B cell (primary cell): ENCODE measurements around the gene INSIG1. TPM values are rescaled to one million over a fixed set of nuclear protein-coding genes. Genes with fewer than 3 reads are reported as not detected.

ENCODE experiments used
- ATAC-seq: fragments of 200-7000 bp; cut with Tn5 transposase; one replicate; pipeline ENCODE4 v1.10.0; 2021; ENCODE audit warnings: low read depth, mild to moderate bottlenecking, moderate number of reproducible peaks, moderate library complexity
- CTCF ChIA-PET: fragments of 350-600 bp; sonication (Branson Sonifier 250); formaldehyde crosslinking; loops from one replicate; lab custom pipeline; 2021; ENCODE audit warnings: antibody characterized with exemption, inconsistent platforms; lab: Charles Lee
- POLR2A ChIA-PET: fragments of 350-600 bp; sonication (Branson Sonifier 250); formaldehyde crosslinking; loops from one replicate; lab custom pipeline; 2021; ENCODE audit warnings: antibody characterized with exemption; lab: Charles Lee
- DNase-seq: peaks from one replicate; pipeline ENCODE4 v3.0.0; 2013
- H2AFZ ChIP-seq: 2 replicates; pipeline ENCODE4 v1.6.1; 2012; ENCODE audit warnings: mild to moderate bottlenecking, low read depth, low read length; ENCODE audit not compliant: insufficient read depth, poor library complexity, severe bottlenecking
- H3K27ac ChIP-seq, 2 donors: 1 replicate in 1 of 2; 2 replicates in 1 of 2; pipeline ENCODE4 v1.5.1; 2012 to 2013; ENCODE audit warnings: low read length in 2 of 2, mild to moderate bottlenecking in 2 of 2, moderate library complexity in 1 of 2
- H3K27me3 ChIP-seq, 4 experiments: fragments of 200-600 bp in 1 of 4; sonication (generic) in 1 of 4; replicated peaks in 1 of 4; 1 replicate in 2 of 4; 2 replicates in 2 of 4; pipeline versions ENCODE4 v1.6.1 to v1.7.0; 2013 to 2016; ENCODE audit warnings: low read length in 3 of 4, mild to moderate bottlenecking in 2 of 4, mixed read lengths in 1 of 4, moderate library complexity in 1 of 4; ENCODE audit not compliant: insufficient read depth in 4 of 4, control insufficient read depth in 3 of 4; ENCODE audit errors: control extremely low read depth in 1 of 4
- H3K36me3 ChIP-seq, 2 experiments: replicated peaks in 1 of 2; 1 replicate in 1 of 2; 2 replicates in 1 of 2; pipeline versions ENCODE4 v1.6.1 to v1.7.1; 2013; ENCODE audit warnings: low read length in 1 of 2; ENCODE audit not compliant: insufficient read depth in 2 of 2, control insufficient read depth in 1 of 2; ENCODE audit errors: control extremely low read depth in 1 of 2, extremely low read depth in 1 of 2
- H3K4me1 ChIP-seq, 2 donors: fragments of 200-600 bp in 1 of 2; sonication (generic) in 1 of 2; 1 replicate in 1 of 2; 2 replicates in 1 of 2; pipeline versions ENCODE4 v1.5.1 to v1.6.1; 2013 to 2017; ENCODE audit warnings: low read length in 2 of 2; ENCODE audit not compliant: control insufficient read depth in 2 of 2, insufficient read depth in 2 of 2
- H3K4me2 ChIP-seq: replicated peaks from 2 replicates; pipeline ENCODE3; 2012; ENCODE audit warnings: mild to moderate bottlenecking, low read depth, low read length; ENCODE audit not compliant: poor library complexity, severe bottlenecking
- H3K4me3 ChIP-seq, 5 experiments: fragments of 200-600 bp in 1 of 5; sonication (generic) in 1 of 5; 1 replicate in 3 of 5; 2 replicates in 2 of 5; pipeline versions ENCODE4 v1.5.1 to v1.7.0; 2011 to 2016; ENCODE audit warnings: low read length in 4 of 5, mild to moderate bottlenecking in 4 of 5, low read depth in 2 of 5, control low read depth in 1 of 5, moderate library complexity in 1 of 5; ENCODE audit not compliant: insufficient read depth in 1 of 5; ENCODE audit errors: control extremely low read depth in 1 of 5, extremely low read depth in 1 of 5
- H3K79me2 ChIP-seq: fragments of 200-600 bp; sonication (generic); one replicate; pipeline ENCODE4 v1.6.0; 2016; ENCODE audit warnings: low read length; ENCODE audit not compliant: control insufficient read depth, insufficient read depth
- H3K9ac ChIP-seq: fragments of 200-600 bp; sonication (generic); 2 replicates; pipeline ENCODE4 v1.6.1; 2017; ENCODE audit warnings: mild to moderate bottlenecking, low read length, moderate library complexity
- H3K9me3 ChIP-seq, 3 donors: one replicate each; pipeline versions ENCODE4 v1.6.1 to v1.7.1; 2013; ENCODE audit warnings: low read length in 2 of 3; ENCODE audit not compliant: control insufficient read depth in 2 of 3, insufficient read depth in 1 of 3; ENCODE audit errors: control extremely low read depth in 1 of 3
- H4K20me1 ChIP-seq: 2 replicates; pipeline ENCODE4 v1.6.0; 2012; ENCODE audit warnings: mild to moderate bottlenecking, low read length; ENCODE audit not compliant: insufficient read depth, control insufficient read depth, poor library complexity, severe bottlenecking
- H3K27ac Mint-ChIP-seq: one replicate; pipeline ENCODE4 v1.8.0; 2021; ENCODE audit warnings: mixed read lengths
- H3K27me3 Mint-ChIP-seq: one replicate; pipeline ENCODE4 v1.8.0; 2021; ENCODE audit warnings: mixed read lengths
- H3K4me1 Mint-ChIP-seq: one replicate; pipeline ENCODE4 v1.8.0; 2021; ENCODE audit warnings: mixed read lengths
- H3K4me3 Mint-ChIP-seq: one replicate; pipeline ENCODE4 v1.8.0; 2021; ENCODE audit warnings: mixed read lengths
- H3K9me3 Mint-ChIP-seq: one replicate; pipeline ENCODE4 v1.8.0; 2022; ENCODE audit warnings: mixed read lengths; ENCODE audit not compliant: insufficient read depth
- CTCF ChIP-seq: fragments of 200-600 bp; IDR thresholded peaks from one replicate; pipeline ENCODE4 v1.8.0; 2022; ENCODE audit warnings: antibody characterized with exemption, mild to moderate bottlenecking
- EZH2 ChIP-seq: IDR thresholded peaks from 2 replicates; pipeline ENCODE4 v1.6.1; 2012; ENCODE audit warnings: borderline replicate concordance, low read depth, mild to moderate bottlenecking, moderate library complexity, low read length; ENCODE audit not compliant: insufficient read depth, poor library complexity, severe bottlenecking
- WGBS: methylation state at CpG from one replicate; pipeline ENCODE4 v1.1.5; 2013; ENCODE audit warnings: missing lambda C conversion rate; ENCODE audit not compliant: insufficient coverage; 5-methylcytosine and 5-hydroxymethylcytosine counted together
- intact Hi-C: fragments of 100-400 bp; cut with micrococcal nuclease; formaldehyde crosslinking; loops from one replicate; pipeline ENCODE4 v1.10.0; 2022
- polyA plus RNA-seq: library from polyadenylated mRNA; depleted of rRNA; stranded (reverse); fragments of >200 nt; gene quantifications from 2 replicates; pipeline ENCODE4 v1.2.3, GENCODE V29; 2012
- total RNA-seq, 2 donors: library from RNA; stranded (reverse); fragments of 120-200 nt in 1 of 2; gene quantifications; 1 replicate in 1 of 2; 2 replicates in 1 of 2; pipeline versions ENCODE4 v1.2.3 to v1.2.4, GENCODE V29; 2013 to 2022

INSIG1 gene
- total and polyA plus RNA-seq, 2 donors (not counting 1 experiment from before 2014, with no cell fraction given) = 32.2 to 56.2 TPM

GRCh38 chr7:155357573-155358041, 59.9 kb downstream of the INSIG1 start:
- POLR2A ChIA-PET = no interaction called here
- Histone ChIP-seq H3K27me3 (peaks cover 0 to 27% (median 6%) of the 10 kb centered on the region in 4 experiments), H2AFZ (no peak overlapping the region), H3K36me3 (no peaks in the 10 kb centered on the region), H3K4me2 (no peak overlapping the region), H3K4me3 (no peak overlapping the region), H3K79me2 (no peaks in the 10 kb centered on the region), H4K20me1 (no peaks in the 10 kb centered on the region), H3K4me1 (peaks cover 33 to 45% of the 10 kb centered on the region in 2 donors), H3K27ac (no peak overlapping the region), H3K9me3 (peaks cover 0 to 10% (median 0%) of the 10 kb centered on the region in 3 donors), H3K9ac (no peak overlapping the region)
- WGBS = 41% methylated on average over 11 of the region's 14 CpGs
- Mint-ChIP-seq H3K4me3 (no peak overlapping the region), H3K27me3 (peaks cover 21% of the 10 kb centered on the region), H3K9me3 (no peaks in the 10 kb centered on the region), H3K27ac (no peak overlapping the region), H3K4me1 (peaks cover 32% of the 10 kb centered on the region)
- CTCF ChIA-PET = interaction anchor here (1.6 to 2.0 kb wide), 2 partner anchors 15 to 430 kb away, joined by 4 to 7 read pairs; no protein-coding TSS in a partner anchor
- TF ChIP-seq CTCF (no peak), EZH2 (no peak)
- ATAC-seq = no peak
- DNase-seq = no peak
- intact Hi-C loops = no loop called here

- no peak overlapping the region for H3K9ac ChIP-seq
- ATAC-seq (no peak), DNase-seq (no peak)
- H3K9me3 Mint-ChIP-seq = no peaks in the 10 kb centered on the region
- no peak overlapping the region for H3K27ac Mint-ChIP-seq
- peaks cover 0 to 10% (median 0%) of the 10 kb centered on the region in 3 donors for H3K9me3 ChIP-seq
- H4K20me1 ChIP-seq = no peaks in the 10 kb centered on the region
- peaks cover 33 to 49% of the 10 kb centered on the region in 2 donors for H3K4me1 ChIP-seq
- no peak overlapping the region for H2AFZ ChIP-seq
- H3K27me3 ChIP-seq = peaks cover 0 to 27% (median 5%) of the 10 kb centered on the region in 4 experiments
- ChIA-PET POLR2A (no interaction called here), CTCF (no interaction called here)
- intact Hi-C loops = no loop called here
- H3K27ac ChIP-seq = no peak overlapping the region
- no peak overlapping the region for H3K4me2 ChIP-seq
- H3K4me1 Mint-ChIP-seq = peaks cover 36% of the 10 kb centered on the region
- no peak overlapping the region for H3K4me3 Mint-ChIP-seq
- peaks cover 18% of the 10 kb centered on the region for H3K27me3 Mint-ChIP-seq
- no peaks in the 10 kb centered on the region for H3K36me3 ChIP-seq
- H3K4me3 ChIP-seq = no peak overlapping the region
- 87% methylated on average over 35 of the region's 40 CpGs for WGBS
- TF ChIP-seq CTCF = no peak
- TF ChIP-seq EZH2 = no peak
- no peaks in the 10 kb centered on the region for H3K79me2 ChIP-seq
Observed at GRCh38 chr7:155358066-155358947, 60.6 kb downstream of the INSIG1 start.
